ENCODE data around the gene NT5C1B.
A peak's percentile ranks its signal among the peaks of the same experiment; 100 is the strongest.

The NT5C1B gene

DNA sequence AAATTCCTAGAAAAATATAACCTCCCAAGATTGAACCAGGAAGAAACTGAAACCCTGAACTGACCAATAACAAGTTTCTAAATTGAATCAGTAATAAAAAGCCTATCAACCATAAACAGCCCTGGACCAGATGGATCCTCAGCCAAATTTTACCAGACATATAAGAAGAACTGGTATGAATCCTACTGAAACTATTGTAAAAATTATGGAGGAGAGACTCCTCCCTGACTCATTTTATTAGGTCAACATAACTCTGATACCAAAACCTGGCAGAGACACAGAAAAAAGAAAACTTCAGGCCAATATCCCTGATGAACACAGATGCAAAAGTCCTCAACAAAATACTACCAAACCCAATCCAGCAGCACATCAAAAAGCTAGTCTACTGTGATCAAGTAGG, 11.3 kb downstream of the NT5C1B start:
- no peak for DNase-seq (ENCODE audit: low read depth)

GRCh38 chr2:18566145-18566769, 23.1 kb downstream of the NT5C1B start:
- no peak for DNase-seq (ENCODE audit: low read depth)

More for the DNA sequence above, 11.3 kb downstream of the NT5C1B start:
- no peak overlapping the region for H3K4me3 ChIP-seq (ENCODE audit: low read depth, low read length)
- TF ChIP-seq, protein P1, sequence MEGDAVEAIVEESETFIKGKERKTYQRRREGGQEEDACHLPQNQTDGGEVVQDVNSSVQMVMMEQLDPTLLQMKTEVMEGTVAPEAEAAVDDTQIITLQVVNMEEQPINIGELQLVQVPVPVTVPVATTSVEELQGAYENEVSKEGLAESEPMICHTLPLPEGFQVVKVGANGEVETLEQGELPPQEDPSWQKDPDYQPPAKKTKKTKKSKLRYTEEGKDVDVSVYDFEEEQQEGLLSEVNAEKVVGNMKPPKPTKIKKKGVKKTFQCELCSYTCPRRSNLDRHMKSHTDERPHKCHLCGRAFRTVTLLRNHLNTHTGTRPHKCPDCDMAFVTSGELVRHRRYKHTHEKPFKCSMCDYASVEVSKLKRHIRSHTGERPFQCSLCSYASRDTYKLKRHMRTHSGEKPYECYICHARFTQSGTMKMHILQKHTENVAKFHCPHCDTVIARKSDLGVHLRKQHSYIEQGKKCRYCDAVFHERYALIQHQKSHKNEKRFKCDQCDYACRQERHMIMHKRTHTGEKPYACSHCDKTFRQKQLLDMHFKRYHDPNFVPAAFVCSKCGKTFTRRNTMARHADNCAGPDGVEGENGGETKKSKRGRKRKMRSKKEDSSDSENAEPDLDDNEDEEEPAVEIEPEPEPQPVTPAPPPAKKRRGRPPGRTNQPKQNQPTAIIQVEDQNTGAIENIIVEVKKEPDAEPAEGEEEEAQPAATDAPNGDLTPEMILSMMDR (IDR thresholded peaks at IDR 0.05; ENCODE audit: low read depth, low read length, missing control alignments): no peak

DNA sequence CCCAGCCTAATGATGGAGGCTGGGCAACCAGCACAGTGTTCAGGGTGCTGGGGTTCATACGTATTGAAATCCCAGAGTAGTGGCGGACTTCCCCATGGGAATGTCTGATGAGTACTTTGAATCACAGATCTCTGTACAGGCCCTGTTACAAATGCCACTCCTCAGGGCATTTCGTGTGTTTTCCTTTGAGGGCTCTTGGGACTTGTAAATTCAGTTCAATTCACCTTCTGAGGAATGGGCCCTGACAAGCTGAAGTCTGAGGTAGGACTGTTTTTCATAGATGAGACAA, 28.6 kb downstream of the NT5C1B start:
- H3K4me3 ChIP-seq (ENCODE audit: low read depth, low read length): peak overlapping the region; percentile 94
- no peak for DNase-seq (ENCODE audit: low read depth)
- TF ChIP-seq, protein P1 (IDR thresholded peaks at IDR 0.05; ENCODE audit: low read depth, low read length, missing control alignments): no peak

More at GRCh38 chr2:18566145-18566769, 23.1 kb downstream of the NT5C1B start:
- H3K4me3 ChIP-seq (ENCODE audit: low read depth, low read length): no peak overlapping the region
- TF ChIP-seq, protein P1 (IDR thresholded peaks at IDR 0.05; ENCODE audit: low read depth, low read length, missing control alignments): no peak

GRCh38 chr2:18560031-18560796, 29.2 kb downstream of the NT5C1B start, which contains the start of gene RDH14:
RDH14 (minus strand) TSS chr2:18560653; CDS start chr2:18560572, 81 bp downstream.
- TF ChIP-seq, protein P1 (IDR thresholded peaks at IDR 0.05; ENCODE audit: low read depth, low read length, missing control alignments): no peak
- H3K4me3 ChIP-seq (ENCODE audit: low read depth, low read length): peak within 1 kb of the TSS; percentile 94
- DNase-seq (ENCODE audit: low read depth): peak; percentile 84

- H3K4me3 ChIP-seq (ENCODE audit: low read depth, low read length): peak overlapping the region; percentile 94
- TF ChIP-seq, protein P1 (IDR thresholded peaks at IDR 0.05; ENCODE audit: low read depth, low read length, missing control alignments): no peak
- no peak for DNase-seq (ENCODE audit: low read depth)
Observed at GRCh38 chr2:18559531-18560030, 29.8 kb downstream of the NT5C1B start.

DNA sequence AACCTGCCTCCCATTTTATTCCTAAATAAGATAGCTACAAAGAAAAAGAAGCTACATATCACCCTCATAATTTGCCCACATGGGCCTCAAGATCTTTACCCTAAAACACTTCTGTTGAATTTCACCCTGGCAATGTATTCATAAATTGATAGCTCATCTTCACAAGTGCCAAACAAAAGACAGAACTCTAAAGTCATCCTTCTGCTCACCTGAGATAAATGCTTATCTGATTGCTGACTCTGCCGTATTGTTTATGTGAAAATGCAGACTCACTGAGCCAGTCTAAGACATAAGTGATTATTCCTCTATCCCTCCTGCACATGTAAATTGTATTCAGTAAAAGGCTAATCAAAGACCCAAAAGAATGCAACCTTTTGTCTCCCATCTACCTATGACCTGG, 30.9 kb downstream of the NT5C1B start:
- DNase-seq (ENCODE audit: low read depth): no peak
- no peak overlapping the region for H3K4me3 ChIP-seq (ENCODE audit: low read depth, low read length)
- TF ChIP-seq, protein P1 (IDR thresholded peaks at IDR 0.05; ENCODE audit: low read depth, low read length, missing control alignments): no peak
